ENCODE measurements around the gene MYLK4.

Gene MYLK4

DNA sequence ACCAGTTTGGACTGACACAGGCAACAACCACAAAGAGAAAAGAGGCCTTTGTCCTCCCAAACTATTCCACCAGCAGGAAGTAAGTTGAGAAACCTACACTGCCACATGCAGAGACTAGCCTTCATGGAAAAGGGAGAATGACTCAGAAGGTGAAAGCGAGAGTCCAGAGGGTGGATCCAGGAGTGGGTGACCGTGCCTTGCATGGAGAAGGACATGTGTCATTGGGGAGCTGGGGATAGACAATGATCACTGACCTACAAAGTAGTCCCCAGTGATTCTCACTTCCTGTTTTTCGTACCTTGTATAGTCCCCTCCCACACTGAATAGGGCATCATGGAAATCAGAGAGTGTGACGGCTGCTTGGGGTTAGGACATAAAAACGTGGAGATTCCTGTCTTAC, 91.9 kb downstream of the MYLK4 start:
- no peak overlapping the region for H3K27ac ChIP-seq (ENCODE audit: low read length)
- WGBS (ENCODE audit: insufficient coverage, insufficient read length), result no CpG with 5 or more reads among the region's 5 CpGs
- peaks cover 2% of the 10 kb centered on the region; the same call in 1 of the 2 replicates for H3K4me1 ChIP-seq (ENCODE audit: control insufficient read depth, insufficient read depth, low read length)
- H3K9me3 ChIP-seq (ENCODE audit: control insufficient read depth, insufficient read depth, low read length), result no peaks in the 10 kb centered on the region
- H3K27me3 ChIP-seq (ENCODE audit: control insufficient read depth, insufficient read depth, low read length), result no peaks in the 10 kb centered on the region
- no peaks in the 10 kb centered on the region for H3K36me3 ChIP-seq (ENCODE audit: control insufficient read depth, insufficient read depth, low read length)
- no peak for DNase-seq (ENCODE audit: low read depth, low spot score)
- no peak overlapping the region for H3K4me3 ChIP-seq (ENCODE audit: low read length)

- Histone ChIP-seq H3K4me3 (ENCODE audit: low read length) (no peak overlapping the region), H3K4me1 (ENCODE audit: control insufficient read depth, insufficient read depth, low read length) (peaks cover 2% of the 10 kb centered on the region; the same call in 1 of the 2 replicates), H3K27ac (ENCODE audit: low read length) (no peak overlapping the region), H3K36me3 (ENCODE audit: control insufficient read depth, insufficient read depth, low read length) (no peaks in the 10 kb centered on the region), H3K27me3 (ENCODE audit: control insufficient read depth, insufficient read depth, low read length) (no peaks in the 10 kb centered on the region), H3K9me3 (ENCODE audit: control insufficient read depth, insufficient read depth, low read length) (no peaks in the 10 kb centered on the region)
- no peak for DNase-seq (ENCODE audit: low read depth, low spot score)
- WGBS (ENCODE audit: insufficient coverage, insufficient read length), result no CpG with 5 or more reads among the region's 5 CpGs
Measured at GRCh38 chr6:2656460-2657079, 94.2 kb downstream of the MYLK4 start.

- Histone ChIP-seq H3K27ac (ENCODE audit: low read length) (no peak overlapping the region), H3K27me3 (ENCODE audit: control insufficient read depth, insufficient read depth, low read length) (no peaks in the 10 kb centered on the region), H3K9me3 (ENCODE audit: control insufficient read depth, insufficient read depth, low read length) (no peaks in the 10 kb centered on the region), H3K4me3 (ENCODE audit: low read length) (no peak overlapping the region), H3K36me3 (ENCODE audit: control insufficient read depth, insufficient read depth, low read length) (no peaks in the 10 kb centered on the region), H3K4me1 (ENCODE audit: control insufficient read depth, insufficient read depth, low read length) (peaks cover 2% of the 10 kb centered on the region; the same call in 1 of the 2 replicates)
- no CpG with 5 or more reads among the region's 3 CpGs for WGBS (ENCODE audit: insufficient coverage, insufficient read length)
- DNase-seq (ENCODE audit: low read depth, low spot score), result no peak
Measured at GRCh38 chr6:2655844-2656433, 94.8 kb downstream of the MYLK4 start.

DNA sequence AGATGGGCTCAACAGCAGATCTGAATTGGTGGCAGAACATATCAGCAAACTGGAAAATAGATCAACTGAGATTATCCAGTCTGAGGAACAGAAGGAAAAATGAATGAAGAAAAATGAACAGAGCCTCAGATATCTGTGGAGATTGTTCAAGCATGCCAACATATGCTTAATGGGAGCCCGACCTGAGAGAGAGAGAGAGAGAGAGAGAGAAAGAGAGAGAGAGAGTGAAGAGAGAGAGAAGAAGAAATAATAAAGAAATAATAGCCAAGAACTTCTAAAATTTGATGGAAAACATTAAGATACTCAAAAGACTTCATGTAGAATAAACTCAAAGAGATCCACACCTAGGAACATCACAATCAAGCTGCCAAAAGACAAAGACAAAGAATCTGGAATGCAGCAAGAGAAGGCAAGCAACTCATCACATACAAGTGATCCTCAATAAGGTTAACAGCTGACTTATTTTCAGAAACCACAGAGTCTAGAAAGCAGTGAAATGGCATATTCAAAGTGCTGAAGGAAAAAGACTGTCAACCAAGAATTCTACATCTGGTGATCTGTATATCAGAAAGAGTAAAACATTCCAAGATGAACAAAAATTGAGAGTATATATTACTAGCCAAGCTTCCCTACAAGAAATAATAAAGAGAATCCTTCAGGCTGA, 97.2 kb downstream of the MYLK4 start:
- Histone ChIP-seq H3K36me3 (ENCODE audit: control insufficient read depth, insufficient read depth, low read length) (no peaks in the 10 kb centered on the region), H3K9me3 (ENCODE audit: control insufficient read depth, insufficient read depth, low read length) (no peaks in the 10 kb centered on the region), H3K4me1 (ENCODE audit: control insufficient read depth, insufficient read depth, low read length) (peaks cover 2% of the 10 kb centered on the region; the same call in 1 of the 2 replicates), H3K4me3 (ENCODE audit: low read length) (no peak overlapping the region), H3K27ac (ENCODE audit: low read length) (no peak overlapping the region), H3K27me3 (ENCODE audit: control insufficient read depth, insufficient read depth, low read length) (no peaks in the 10 kb centered on the region)
- DNase-seq (ENCODE audit: low read depth, low spot score), result no peak
- no CpG with 5 or more reads among the region's 1 CpG for WGBS (ENCODE audit: insufficient coverage, insufficient read length)

- no peak overlapping the region for H3K4me3 ChIP-seq (ENCODE audit: low read length)
- WGBS (ENCODE audit: insufficient coverage, insufficient read length), result no CpG with 5 or more reads among the region's 3 CpGs
- H3K4me1 ChIP-seq (ENCODE audit: control insufficient read depth, insufficient read depth, low read length), result peaks cover 2% of the 10 kb centered on the region; the same call in 1 of the 2 replicates
- H3K27me3 ChIP-seq (ENCODE audit: control insufficient read depth, insufficient read depth, low read length), result no peaks in the 10 kb centered on the region
- H3K27ac ChIP-seq (ENCODE audit: low read length), result no peak overlapping the region
- no peaks in the 10 kb centered on the region for H3K36me3 ChIP-seq (ENCODE audit: control insufficient read depth, insufficient read depth, low read length)
- no peak for DNase-seq (ENCODE audit: low read depth, low spot score)
- H3K9me3 ChIP-seq (ENCODE audit: control insufficient read depth, insufficient read depth, low read length), result no peaks in the 10 kb centered on the region
Measured at GRCh38 chr6:2652611-2653010, 98.1 kb downstream of the MYLK4 start.

GRCh38 chr6:2651961-2652360, 98.8 kb downstream of the MYLK4 start:
- H3K27me3 ChIP-seq (ENCODE audit: control insufficient read depth, insufficient read depth, low read length), result no peaks in the 10 kb centered on the region
- no peaks in the 10 kb centered on the region for H3K36me3 ChIP-seq (ENCODE audit: control insufficient read depth, insufficient read depth, low read length)
- H3K4me3 ChIP-seq (ENCODE audit: low read length), result no peak overlapping the region
- no CpG with 5 or more reads among the region's 3 CpGs for WGBS (ENCODE audit: insufficient coverage, insufficient read length)
- DNase-seq (ENCODE audit: low read depth, low spot score), result no peak
- no peak overlapping the region for H3K27ac ChIP-seq (ENCODE audit: low read length)
- no peaks in the 10 kb centered on the region for H3K9me3 ChIP-seq (ENCODE audit: control insufficient read depth, insufficient read depth, low read length)
- H3K4me1 ChIP-seq (ENCODE audit: control insufficient read depth, insufficient read depth, low read length), result peaks cover 2% of the 10 kb centered on the region; the same call in 1 of the 2 replicates

- no peaks in the 10 kb centered on the region for H3K27me3 ChIP-seq (ENCODE audit: control insufficient read depth, insufficient read depth, low read length)
- no CpG with 5 or more reads among the region's 1 CpG for WGBS (ENCODE audit: insufficient coverage, insufficient read length)
- H3K4me3 ChIP-seq (ENCODE audit: low read length), result no peak overlapping the region
- no peaks in the 10 kb centered on the region for H3K4me1 ChIP-seq (ENCODE audit: control insufficient read depth, insufficient read depth, low read length)
- H3K9me3 ChIP-seq (ENCODE audit: control insufficient read depth, insufficient read depth, low read length), result no peaks in the 10 kb centered on the region
- H3K36me3 ChIP-seq (ENCODE audit: control insufficient read depth, insufficient read depth, low read length), result no peaks in the 10 kb centered on the region
- DNase-seq (ENCODE audit: low read depth, low spot score), result no peak
- no peak overlapping the region for H3K27ac ChIP-seq (ENCODE audit: low read length)
Measured at GRCh38 chr6:2651536-2651935, 99.2 kb downstream of the MYLK4 start.

DNA sequence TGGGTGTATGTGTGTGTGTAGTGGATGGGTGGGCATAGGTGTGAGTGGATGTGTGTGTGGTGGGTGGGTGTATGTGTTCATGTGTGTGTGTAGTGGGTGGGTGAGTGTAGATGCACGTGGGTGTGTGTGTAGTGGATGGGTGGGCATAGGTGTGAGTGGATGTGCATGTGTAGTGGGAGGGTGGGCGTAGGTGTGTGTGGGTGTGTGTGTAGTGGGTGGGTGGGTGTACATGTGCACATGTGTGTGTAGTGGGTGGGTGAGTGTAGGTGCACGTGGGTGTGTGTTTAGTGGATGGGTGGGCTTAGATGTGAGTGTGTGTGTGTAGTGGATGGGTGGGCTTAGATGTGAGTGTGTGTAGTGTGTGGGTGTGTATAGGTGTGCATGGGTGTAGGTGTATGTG, 104.4 kb downstream of the MYLK4 start:
- H3K27me3 ChIP-seq (ENCODE audit: control insufficient read depth, insufficient read depth, low read length), result no peaks in the 10 kb centered on the region
- no CpG with 5 or more reads among the region's 3 CpGs for WGBS (ENCODE audit: insufficient coverage, insufficient read length)
- H3K4me3 ChIP-seq (ENCODE audit: low read length), result no peak overlapping the region
- H3K4me1 ChIP-seq (ENCODE audit: control insufficient read depth, insufficient read depth, low read length), result peaks cover 3% of the 10 kb centered on the region; the same call in 1 of the 2 replicates
- H3K27ac ChIP-seq (ENCODE audit: low read length), result no peak overlapping the region
- DNase-seq (ENCODE audit: low read depth, low spot score), result no peak
- H3K9me3 ChIP-seq (ENCODE audit: control insufficient read depth, insufficient read depth, low read length), result no peaks in the 10 kb centered on the region
- no peaks in the 10 kb centered on the region for H3K36me3 ChIP-seq (ENCODE audit: control insufficient read depth, insufficient read depth, low read length)

GRCh38 chr6:2643935-2644539, 106.7 kb downstream of the MYLK4 start:
- Histone ChIP-seq H3K36me3 (ENCODE audit: control insufficient read depth, insufficient read depth, low read length) (no peaks in the 10 kb centered on the region; the same call in 1 of the 2 replicates), H3K4me3 (ENCODE audit: low read length) (no peak overlapping the region), H3K4me1 (ENCODE audit: control insufficient read depth, insufficient read depth, low read length) (peaks cover 6% of the 10 kb centered on the region), H3K27me3 (ENCODE audit: control insufficient read depth, insufficient read depth, low read length) (no peaks in the 10 kb centered on the region), H3K27ac (ENCODE audit: low read length) (no peak overlapping the region), H3K9me3 (ENCODE audit: control insufficient read depth, insufficient read depth, low read length) (no peaks in the 10 kb centered on the region)
- WGBS (ENCODE audit: insufficient coverage, insufficient read length), result no CpG with 5 or more reads among the region's 5 CpGs
- no peak for DNase-seq (ENCODE audit: low read depth, low spot score)

DNA sequence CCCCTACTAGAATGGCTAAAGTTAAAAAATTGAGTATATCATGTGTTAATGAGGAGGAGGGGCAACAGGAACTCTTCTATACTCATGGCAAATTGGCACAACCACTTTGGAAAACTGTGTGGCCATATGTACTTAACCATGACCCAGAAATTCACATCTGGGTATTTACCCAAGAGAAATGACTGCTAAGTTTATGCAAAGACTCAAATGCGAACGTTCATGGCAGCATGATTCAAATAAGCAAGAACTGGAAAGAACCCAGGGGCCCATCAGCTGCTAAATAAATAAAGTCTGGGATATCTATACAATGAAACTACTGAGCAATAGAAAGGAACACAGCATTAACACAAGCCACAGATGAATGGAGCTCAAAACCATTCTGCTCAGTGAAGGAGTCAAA, 107.6 kb downstream of the MYLK4 start:
- Histone ChIP-seq H3K4me3 (ENCODE audit: low read length) (no peak overlapping the region), H3K4me1 (ENCODE audit: control insufficient read depth, insufficient read depth, low read length) (peaks cover 6% of the 10 kb centered on the region), H3K36me3 (ENCODE audit: control insufficient read depth, insufficient read depth, low read length) (no peaks in the 10 kb centered on the region; the same call in 1 of the 2 replicates), H3K27me3 (ENCODE audit: control insufficient read depth, insufficient read depth, low read length) (no peaks in the 10 kb centered on the region), H3K9me3 (ENCODE audit: control insufficient read depth, insufficient read depth, low read length) (no peaks in the 10 kb centered on the region), H3K27ac (ENCODE audit: low read length) (no peak overlapping the region)
- WGBS (ENCODE audit: insufficient coverage, insufficient read length), result no CpG with 5 or more reads among the region's 2 CpGs
- no peak for DNase-seq (ENCODE audit: low read depth, low spot score)

Data from iPS DF 6.9 (cell line).